Measurements from ENCODE around the gene NUMB. TPM values are rescaled to one million over a fixed set of nuclear protein-coding genes. Genes with fewer than 3 reads are reported as not detected.

Gene NUMB
- total and polyA plus RNA-seq, 4 donors: 27.2 to 99.3 (median 50.6) TPM

DNA sequence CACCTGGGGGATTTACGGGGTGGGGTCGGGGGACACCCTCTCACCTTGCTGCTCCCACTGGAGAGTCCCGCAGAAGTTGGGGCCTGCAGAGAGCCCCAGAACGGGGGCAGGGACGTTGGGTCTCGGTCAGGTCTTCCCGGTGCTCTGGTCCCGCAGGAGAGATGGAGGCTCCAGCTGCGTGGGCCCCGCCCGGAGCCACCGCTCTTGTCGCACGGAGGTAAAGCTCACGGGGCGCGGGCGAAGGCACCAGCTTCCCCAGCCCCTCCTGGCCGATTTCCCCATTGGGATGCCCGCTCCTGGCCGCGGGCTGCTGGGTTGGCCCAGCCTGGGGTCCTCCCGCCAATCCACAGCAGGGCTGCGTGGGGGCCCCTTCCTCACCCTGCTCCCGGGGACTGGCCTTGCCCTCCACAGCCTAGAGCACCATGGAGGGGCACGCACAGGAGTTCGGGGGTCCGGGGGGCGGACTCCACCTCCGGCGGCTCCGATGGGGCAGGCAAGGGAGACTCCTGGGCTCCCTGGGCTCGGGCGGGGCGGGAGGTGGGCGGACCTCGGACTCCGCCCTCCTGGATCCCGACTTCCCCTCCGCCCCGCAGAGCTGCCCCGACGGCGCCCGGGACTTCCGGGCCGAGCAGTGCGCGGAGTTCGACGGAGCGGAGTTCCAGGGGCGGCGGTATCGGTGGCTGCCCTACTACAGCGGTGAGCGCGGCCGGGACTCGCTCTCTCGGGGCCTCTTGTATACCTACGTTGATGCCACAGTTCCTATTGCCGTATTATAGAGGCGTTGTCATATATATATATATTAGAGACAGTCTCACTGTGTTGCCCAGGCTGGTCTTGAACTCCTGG is 212.6 kb downstream of the NUMB start:
- H3K9me3 ChIP-seq (ENCODE audit: control insufficient read depth, low read length): no peaks in the 10 kb centered on the region
- H3K27ac ChIP-seq (ENCODE audit: low read depth in 1 of 2, low read length in 2 of 2): no peak overlapping the region
- ATAC-seq (ENCODE audit: low FRiP score) (peak; percentile 85), DNase-seq (peak; percentile 84 to 89)
- intact Hi-C loops (cut with DNase I): no loop called here
- WGBS, 2 donors: 9 to 11% methylated on average over 62 to 64 of the region's 64 CpGs
- H3K27me3 ChIP-seq (ENCODE audit: control insufficient read depth in 1 of 2, insufficient read depth in 2 of 2, low read length in 1 of 2): no peaks in the 10 kb centered on the region
- no peaks in the 10 kb centered on the region for H3K36me3 ChIP-seq (ENCODE audit: control insufficient read depth in 1 of 2, insufficient read depth in 2 of 2, low read length in 1 of 2)
- no peaks in the 10 kb centered on the region for H3K4me1 ChIP-seq (ENCODE audit: control insufficient read depth in 1 of 2, insufficient read depth in 2 of 2, low read length in 2 of 2)
- peak overlapping the region; percentile 63 to 86 for H3K4me3 ChIP-seq (ENCODE audit: low read length in 2 of 2)

DNA sequence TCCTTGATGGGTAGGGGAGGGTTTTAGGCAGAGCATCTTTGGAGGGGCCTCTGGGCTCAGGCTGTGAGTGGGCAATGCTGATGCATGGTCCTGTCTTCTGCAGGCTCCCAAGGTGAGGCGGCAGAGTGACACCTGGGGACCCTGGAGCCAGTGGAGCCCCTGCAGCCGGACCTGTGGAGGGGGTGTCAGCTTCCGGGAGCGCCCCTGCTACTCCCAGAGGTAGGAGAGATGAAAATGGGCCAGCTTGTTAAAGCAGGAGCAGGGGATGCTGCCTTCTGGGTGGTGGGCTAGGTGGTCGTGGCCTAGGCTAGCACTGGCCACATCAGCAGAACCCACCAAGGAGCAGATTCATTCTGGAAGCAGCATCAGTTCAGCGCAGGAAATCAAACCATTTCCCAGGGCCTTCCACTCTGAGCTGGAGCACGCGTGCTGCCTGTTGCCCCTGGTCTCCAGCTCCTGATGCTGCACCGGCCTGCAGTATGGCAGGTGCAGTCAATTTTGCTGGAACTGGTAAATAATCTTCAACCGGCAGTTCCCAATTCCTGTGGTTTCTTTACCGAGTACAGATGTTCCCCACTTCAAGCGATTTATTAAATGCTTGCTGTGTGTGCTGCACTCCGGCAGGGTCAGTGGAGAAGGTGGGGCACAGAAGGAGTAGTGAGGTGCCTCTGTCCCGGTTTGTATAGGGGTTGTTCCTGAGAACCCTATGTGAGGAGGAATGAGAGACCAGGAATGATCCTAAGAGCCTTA is 213.6 kb downstream of the NUMB start:
- Histone ChIP-seq H3K4me1 (ENCODE audit: control insufficient read depth in 1 of 2, insufficient read depth in 2 of 2, low read length in 2 of 2) (no peaks in the 10 kb centered on the region), H3K36me3 (ENCODE audit: control insufficient read depth in 1 of 2, insufficient read depth in 2 of 2, low read length in 1 of 2) (no peaks in the 10 kb centered on the region), H3K4me3 (ENCODE audit: low read length in 2 of 2) (no peak overlapping the region), H3K27ac (ENCODE audit: low read depth in 1 of 2, low read length in 2 of 2) (no peak overlapping the region), H3K27me3 (ENCODE audit: control insufficient read depth in 1 of 2, insufficient read depth in 2 of 2, low read length in 1 of 2) (no peaks in the 10 kb centered on the region), H3K9me3 (ENCODE audit: control insufficient read depth, low read length) (no peaks in the 10 kb centered on the region)
- whole genome bisulfite sequencing, 2 donors: 95 to 96% methylated on average over 14 of the region's 14 CpGs
- DNase-seq: peak; percentile 36 to 59
- ATAC-seq (ENCODE audit: low FRiP score): no peak
- intact Hi-C loops (cut with DNase I): no loop called here

DNA sequence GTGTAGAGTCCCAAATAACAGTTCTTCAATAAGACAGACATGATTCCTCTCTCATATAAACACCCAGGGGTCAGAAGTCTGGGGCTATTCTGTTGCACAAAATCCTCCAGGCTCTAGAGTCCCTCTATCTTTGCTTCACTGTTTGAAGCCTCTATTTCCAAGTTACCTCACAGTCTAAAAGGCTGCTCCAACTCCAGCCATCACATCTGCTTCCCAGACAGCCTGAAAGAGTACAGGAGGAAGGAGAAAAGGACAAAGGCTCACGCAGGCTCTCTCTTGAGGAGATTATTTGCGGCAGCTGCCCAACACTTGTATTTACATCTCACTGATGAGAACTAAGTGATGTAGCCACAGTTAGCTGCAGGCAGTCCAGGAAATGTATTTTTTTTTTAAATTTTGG is 214.6 kb downstream of the NUMB start:
- 97 to 98% methylated on average over 2 of the region's 2 CpGs for WGBS, 2 donors
- H3K4me1 ChIP-seq (ENCODE audit: control insufficient read depth in 1 of 2, insufficient read depth in 2 of 2, low read length in 2 of 2): no peaks in the 10 kb centered on the region
- ATAC-seq (ENCODE audit: low FRiP score) (no peak), DNase-seq (no peak)
- no peaks in the 10 kb centered on the region for H3K27me3 ChIP-seq (ENCODE audit: control insufficient read depth in 1 of 2, insufficient read depth in 2 of 2, low read length in 1 of 2)
- no peak overlapping the region for H3K27ac ChIP-seq (ENCODE audit: low read depth in 1 of 2, low read length in 2 of 2)
- H3K9me3 ChIP-seq (ENCODE audit: control insufficient read depth, low read length): no peaks in the 10 kb centered on the region
- H3K36me3 ChIP-seq (ENCODE audit: control insufficient read depth in 1 of 2, insufficient read depth in 2 of 2, low read length in 1 of 2): no peaks in the 10 kb centered on the region
- intact Hi-C loops (cut with DNase I): no loop called here
- no peak overlapping the region for H3K4me3 ChIP-seq (ENCODE audit: low read length in 2 of 2)

DNA sequence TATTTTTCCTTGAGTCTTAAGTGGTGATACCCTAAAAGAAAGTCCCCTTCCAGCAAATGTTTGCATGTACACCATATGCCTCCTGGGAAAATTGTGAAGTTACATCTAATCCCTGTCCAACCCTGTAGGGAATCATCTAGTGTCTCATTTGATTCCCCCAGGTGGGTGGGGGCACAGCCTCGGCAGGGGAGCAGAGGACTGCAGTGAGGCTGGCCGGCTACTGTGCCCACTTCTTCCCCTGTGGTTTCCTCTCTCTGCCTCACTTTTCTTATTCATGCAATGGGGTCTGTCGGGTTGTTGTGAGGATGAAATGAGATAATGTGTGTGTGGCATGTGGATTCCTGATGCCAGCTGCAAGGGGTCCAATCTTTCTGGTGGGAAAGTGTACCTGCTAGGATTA is 215.0 kb downstream of the NUMB start:
- DNase-seq (peak; percentile 12 to 55), ATAC-seq (ENCODE audit: low FRiP score) (no peak)
- Histone ChIP-seq H3K27ac (ENCODE audit: low read depth in 1 of 2, low read length in 2 of 2) (no peak overlapping the region), H3K36me3 (ENCODE audit: control insufficient read depth in 1 of 2, insufficient read depth in 2 of 2, low read length in 1 of 2) (no peaks in the 10 kb centered on the region), H3K4me1 (ENCODE audit: control insufficient read depth in 1 of 2, insufficient read depth in 2 of 2, low read length in 2 of 2) (no peaks in the 10 kb centered on the region), H3K4me3 (ENCODE audit: low read length in 2 of 2) (no peak overlapping the region), H3K9me3 (ENCODE audit: control insufficient read depth, low read length) (no peaks in the 10 kb centered on the region), H3K27me3 (ENCODE audit: control insufficient read depth in 1 of 2, insufficient read depth in 2 of 2, low read length in 1 of 2) (no peaks in the 10 kb centered on the region)
- intact Hi-C loops (cut with DNase I): no loop called here
- 82 to 92% methylated on average over 3 of the region's 3 CpGs for WGBS, 2 donors

DNA sequence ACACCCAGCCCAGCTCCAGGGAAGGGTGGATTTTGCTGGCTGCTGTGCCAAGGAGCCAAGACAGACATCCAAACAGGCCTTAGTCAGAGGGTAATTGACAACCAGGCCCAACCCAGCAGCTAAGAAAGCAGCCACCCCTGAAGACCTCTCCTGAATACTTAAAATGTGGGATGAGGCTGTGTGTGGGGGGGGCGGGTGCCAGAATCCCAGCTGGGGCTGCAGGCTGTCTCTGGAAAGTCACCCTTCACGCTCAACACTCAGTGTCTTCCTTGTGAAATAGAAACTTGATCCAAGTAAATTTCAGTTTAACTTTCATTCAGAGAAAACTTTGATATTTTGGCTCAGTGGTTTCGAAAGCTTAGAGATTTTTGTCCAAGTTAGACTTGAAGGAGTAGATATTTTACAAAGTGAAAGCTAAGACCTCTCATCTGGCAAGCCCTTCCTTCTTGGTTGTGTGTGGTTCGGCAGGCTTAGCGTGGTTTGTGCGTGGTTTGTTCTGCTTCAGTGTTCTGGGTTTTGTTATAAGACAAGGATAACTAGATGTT is 215.9 kb downstream of the NUMB start:
- H3K36me3 ChIP-seq (ENCODE audit: control insufficient read depth in 1 of 2, insufficient read depth in 2 of 2, low read length in 1 of 2): no peaks in the 10 kb centered on the region
- no peaks in the 10 kb centered on the region for H3K27me3 ChIP-seq (ENCODE audit: control insufficient read depth in 1 of 2, insufficient read depth in 2 of 2, low read length in 1 of 2)
- H3K4me1 ChIP-seq (ENCODE audit: control insufficient read depth in 1 of 2, insufficient read depth in 2 of 2, low read length in 2 of 2): no peaks in the 10 kb centered on the region
- peak; percentile 33 to 50 for DNase-seq
- no peak for ATAC-seq (ENCODE audit: low FRiP score)
- no peak overlapping the region for H3K27ac ChIP-seq (ENCODE audit: low read depth in 1 of 2, low read length in 2 of 2)
- H3K9me3 ChIP-seq (ENCODE audit: control insufficient read depth, low read length): no peaks in the 10 kb centered on the region
- intact Hi-C loops (cut with DNase I): no loop called here
- WGBS, 2 donors: 85 to 86% methylated on average over 6 of the region's 6 CpGs
- no peak overlapping the region for H3K4me3 ChIP-seq (ENCODE audit: low read length in 2 of 2)

DNA sequence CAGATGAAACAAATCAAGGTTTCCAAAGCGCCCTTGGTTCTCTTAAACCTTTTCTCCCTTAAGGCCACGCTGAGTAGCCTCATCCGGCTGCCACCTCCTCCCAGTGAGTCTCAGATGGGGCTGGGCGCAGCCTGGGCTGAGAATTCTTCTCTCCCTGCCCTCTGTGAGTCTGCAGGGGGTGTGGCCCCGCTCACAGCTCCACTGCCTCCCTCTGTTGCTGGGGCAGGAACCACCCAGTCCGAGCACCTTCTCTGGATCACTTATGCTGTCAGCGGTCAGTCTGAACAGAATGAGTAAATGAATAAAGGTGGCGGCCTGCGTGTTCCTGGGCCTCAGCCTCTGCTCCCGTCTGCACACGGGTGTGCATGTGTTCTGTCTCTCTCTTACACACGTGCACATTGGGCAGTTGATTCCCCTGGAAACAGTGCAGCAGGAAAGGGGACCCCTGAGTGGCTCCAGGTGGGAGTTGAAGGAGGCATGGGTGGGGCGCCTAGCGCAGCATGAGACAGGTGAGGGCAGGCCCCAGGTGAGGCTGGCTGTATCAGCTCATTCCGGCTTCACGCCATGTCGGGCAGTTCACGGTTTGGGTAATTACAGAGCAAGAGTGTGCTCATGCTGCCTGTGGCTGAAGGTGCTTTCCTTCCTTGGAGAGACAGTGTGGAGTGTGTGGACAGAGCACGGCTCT is 216.7 kb downstream of the NUMB start:
- no peak overlapping the region for H3K27ac ChIP-seq (ENCODE audit: low read depth in 1 of 2, low read length in 2 of 2)
- no peaks in the 10 kb centered on the region for H3K4me1 ChIP-seq (ENCODE audit: control insufficient read depth in 1 of 2, insufficient read depth in 2 of 2, low read length in 2 of 2)
- H3K27me3 ChIP-seq (ENCODE audit: control insufficient read depth in 1 of 2, insufficient read depth in 2 of 2, low read length in 1 of 2): no peaks in the 10 kb centered on the region
- intact Hi-C loops (cut with DNase I): no loop called here
- no peak overlapping the region for H3K4me3 ChIP-seq (ENCODE audit: low read length in 2 of 2)
- ATAC-seq (ENCODE audit: low FRiP score) (no peak), DNase-seq (peak; percentile 30 to 71)
- 95 to 96% methylated on average over 19 of the region's 19 CpGs for WGBS, 2 donors
- no peaks in the 10 kb centered on the region for H3K36me3 ChIP-seq (ENCODE audit: control insufficient read depth in 1 of 2, insufficient read depth in 2 of 2, low read length in 1 of 2)
- no peaks in the 10 kb centered on the region for H3K9me3 ChIP-seq (ENCODE audit: control insufficient read depth, low read length)

DNA sequence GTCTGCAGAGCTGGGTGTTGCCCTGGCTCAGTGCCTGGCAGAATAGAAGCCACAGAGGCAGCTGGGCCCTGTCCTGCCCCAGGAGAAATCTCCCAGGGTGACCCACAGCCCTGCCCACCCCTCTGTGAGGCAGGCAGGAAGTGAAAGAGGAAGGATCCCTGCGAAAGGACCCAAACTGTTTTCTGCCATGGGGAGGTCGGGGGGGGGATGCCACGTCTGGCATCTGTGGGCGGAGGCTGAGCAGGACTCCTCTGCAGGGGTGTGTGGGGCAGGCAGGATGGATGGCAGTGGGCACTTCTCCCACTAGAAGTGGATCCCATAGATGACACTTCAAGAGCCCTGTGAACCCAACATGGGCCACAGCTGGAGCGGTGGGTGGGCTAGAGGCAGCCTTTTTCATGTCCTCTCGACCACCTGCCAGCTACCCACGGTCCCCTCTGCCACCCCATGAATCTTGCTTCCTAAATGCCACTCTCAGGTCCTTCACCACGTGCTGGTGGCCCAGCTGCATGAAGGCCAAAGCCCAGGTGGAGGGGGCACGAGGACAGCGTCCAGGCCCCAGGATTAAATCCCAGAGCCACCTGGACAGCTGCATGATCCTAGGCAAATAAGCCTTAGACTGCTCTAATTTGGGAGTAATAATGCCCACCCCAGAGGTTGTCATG is 217.4 kb downstream of the NUMB start:
- H3K4me1 ChIP-seq (ENCODE audit: control insufficient read depth in 1 of 2, insufficient read depth in 2 of 2, low read length in 2 of 2): no peaks in the 10 kb centered on the region
- H3K9me3 ChIP-seq (ENCODE audit: control insufficient read depth, low read length): no peaks in the 10 kb centered on the region
- no peaks in the 10 kb centered on the region for H3K36me3 ChIP-seq (ENCODE audit: control insufficient read depth in 1 of 2, insufficient read depth in 2 of 2, low read length in 1 of 2)
- peak; percentile 49 to 61 for DNase-seq
- no peak overlapping the region for H3K27ac ChIP-seq (ENCODE audit: low read depth in 1 of 2, low read length in 2 of 2)
- intact Hi-C loops (cut with DNase I): no loop called here
- no peak overlapping the region for H3K4me3 ChIP-seq (ENCODE audit: low read length in 2 of 2)
- no peaks in the 10 kb centered on the region for H3K27me3 ChIP-seq (ENCODE audit: control insufficient read depth in 1 of 2, insufficient read depth in 2 of 2, low read length in 1 of 2)
- no peak for ATAC-seq (ENCODE audit: low FRiP score)
- WGBS, 2 donors: 85 to 93% methylated on average over 10 of the region's 10 CpGs

Measured in aorta (tissue), 5 donors.